Activated naive CD4-positive, alpha-beta T cell treated with anti-CD3 and anti-CD28 coated beads for 36 hours (primary cell): ENCODE data around the gene C7orf33. TPM values are rescaled to one million over a fixed set of nuclear protein-coding genes. Genes with fewer than 3 reads are reported as not detected.
"Not testable (repeated sequence)": the region's sequence is repeated elsewhere in the genome, so short reads cannot be mapped to it uniquely, and the experiment has no call there.

Source experiments
- CTCF ChIA-PET: fragments of 350-600 bp; sonication (Branson Sonifier 250); formaldehyde crosslinking; loops from one replicate; lab custom pipeline; 2021; ENCODE audit warnings: antibody characterized with exemption; lab: Charles Lee
- DNase-seq: peaks from one replicate; pipeline ENCODE4 v3.0.0-alpha.2; 2020
- H3K27ac Mint-ChIP-seq: one replicate; pipeline ENCODE4 v1.8.0; 2021; ENCODE audit warnings: mild to moderate bottlenecking, mixed read lengths
- H3K27me3 Mint-ChIP-seq: one replicate; pipeline ENCODE4 v1.8.0; 2021; ENCODE audit warnings: low read depth, mixed read lengths
- H3K36me3 Mint-ChIP-seq: one replicate; pipeline ENCODE4 v1.8.0; 2021; ENCODE audit warnings: low read depth, mixed read lengths
- H3K4me1 Mint-ChIP-seq: one replicate; pipeline ENCODE4 v1.8.0; 2021; ENCODE audit warnings: low read depth, mixed read lengths
- H3K4me3 Mint-ChIP-seq: one replicate; pipeline ENCODE4 v1.8.0; 2021; ENCODE audit warnings: mild to moderate bottlenecking, moderate library complexity, mixed read lengths
- H3K9me3 Mint-ChIP-seq: one replicate; pipeline ENCODE4 v1.8.0; 2021; ENCODE audit warnings: mixed read lengths
- intact Hi-C: fragments of 100-400 bp; cut with micrococcal nuclease; formaldehyde crosslinking; loops from one replicate; pipeline ENCODE4 v1.15.1; 2023
- total RNA-seq, 2 experiments: library from RNA; stranded (reverse); gene quantifications; one replicate each; pipeline ENCODE4 v1.2.3, GENCODE V29; 2021

Gene C7orf33
- total RNA-seq, 2 experiments from 2014 or later: not detected

DNA sequence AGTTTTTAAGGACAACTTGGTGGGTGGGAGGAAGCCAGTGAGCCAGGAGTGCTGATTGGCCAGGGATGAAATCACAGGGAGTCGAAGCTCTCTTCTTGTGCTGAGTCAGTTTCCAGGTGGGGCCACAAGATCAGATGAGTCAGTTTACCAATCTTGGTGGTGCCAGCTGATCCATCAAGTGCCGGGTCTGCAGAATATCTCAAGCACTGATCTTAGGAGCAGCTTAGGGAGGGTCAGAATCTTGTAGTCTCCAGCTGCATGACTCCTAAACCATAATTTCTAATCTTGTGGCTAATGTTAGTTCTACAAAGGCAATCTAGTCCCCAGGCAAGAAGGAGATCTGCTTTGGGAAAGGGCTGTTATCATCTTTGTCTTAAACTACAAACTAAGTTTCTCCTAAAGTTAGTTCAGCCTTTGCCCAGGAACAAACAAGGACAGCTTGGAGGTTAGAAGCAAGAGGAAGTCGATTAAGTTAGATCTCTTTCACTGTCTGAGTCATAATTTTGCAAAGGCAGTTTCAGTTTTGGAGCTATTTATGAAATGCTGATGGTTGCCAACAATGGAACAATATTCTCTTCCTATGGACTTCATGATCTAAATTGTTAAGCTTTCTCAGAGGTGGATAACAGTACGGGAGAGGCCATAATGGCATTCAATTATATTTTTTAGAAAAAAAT is 26.2 kb upstream of the C7orf33 start:
- CTCF ChIA-PET: interaction anchor here (0.9 to 3.8 kb wide), 5 partner anchors 11 to 441 kb away, joined by 3 to 25 read pairs (median 3); no protein-coding TSS in a partner anchor
- peak overlapping the region; percentile 89 for H3K27ac Mint-ChIP-seq

DNA sequence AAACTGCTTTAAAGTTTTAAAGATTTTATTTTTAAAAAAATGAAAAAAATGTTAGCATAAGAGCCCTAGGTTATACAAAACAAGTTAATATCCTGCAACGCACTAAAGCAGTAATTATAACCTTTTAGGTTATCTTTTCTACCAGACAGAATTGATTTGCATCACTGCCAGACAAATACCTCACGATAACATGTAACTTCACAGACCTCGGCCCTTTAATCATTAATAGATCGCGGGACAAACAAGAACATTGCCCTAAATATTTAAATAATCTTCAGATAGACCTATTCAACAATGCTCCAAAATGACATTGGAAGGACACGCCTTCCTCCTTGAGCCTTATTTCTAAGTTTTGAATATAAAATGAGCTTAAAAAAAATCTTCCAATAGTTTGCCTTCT is 23.8 kb upstream of the C7orf33 start:
- Mint-ChIP-seq H3K36me3 (no peaks in the 10 kb centered on the region), H3K4me3 (no peak overlapping the region), H3K27ac (no peak overlapping the region), H3K4me1 (peaks cover 25% of the 10 kb centered on the region), H3K9me3 (peaks cover 8% of the 10 kb centered on the region), H3K27me3 (no peaks in the 10 kb centered on the region)
- CTCF ChIA-PET: interaction anchor here (0.6 to 0.8 kb wide), 2 partner anchors 31 to 261 kb away, joined by 3 to 4 read pairs; no protein-coding TSS in a partner anchor
- no peak for DNase-seq
- intact Hi-C loops: no loop called here

More for the DNA sequence above, 26.2 kb upstream of the C7orf33 start:
- not testable (repeated sequence) for H3K9me3 Mint-ChIP-seq, H3K27me3 Mint-ChIP-seq, H3K36me3 Mint-ChIP-seq
- Mint-ChIP-seq H3K4me3 (peak overlapping the region; percentile 11), H3K4me1 (peaks cover 22% of the 10 kb centered on the region)
- intact Hi-C loops: loop anchor here (1.0 to 2.0 kb wide), 6 partner anchors 29 to 349 kb away; no protein-coding TSS in a partner anchor
- DNase-seq: peak; percentile 71

DNA sequence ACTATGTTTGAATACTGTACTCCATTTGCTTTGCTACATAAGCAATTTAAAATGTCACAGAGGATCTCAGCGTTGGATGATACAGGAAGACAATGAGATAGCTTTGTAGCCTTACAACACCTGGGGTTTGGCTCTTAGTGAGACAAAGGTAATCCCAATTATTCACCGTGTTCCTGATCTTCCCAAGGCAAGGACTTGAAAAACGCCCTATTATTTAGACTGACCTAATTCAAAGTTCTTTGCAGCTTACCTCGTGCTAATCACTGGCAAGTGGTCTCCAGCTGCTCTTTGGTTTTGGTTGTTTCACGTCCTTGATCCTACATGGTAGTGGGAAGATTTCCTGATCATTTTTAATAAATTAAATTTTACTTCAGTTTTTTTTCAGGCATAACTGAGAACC is 23.0 kb upstream of the C7orf33 start:
- Mint-ChIP-seq H3K9me3 (peaks cover 8% of the 10 kb centered on the region), H3K27ac (no peak overlapping the region), H3K4me3 (no peak overlapping the region), H3K27me3 (no peaks in the 10 kb centered on the region), H3K36me3 (no peaks in the 10 kb centered on the region), H3K4me1 (peaks cover 25% of the 10 kb centered on the region)
- DNase-seq: no peak
- intact Hi-C loops: no loop called here
- CTCF ChIA-PET: no interaction called here

DNA sequence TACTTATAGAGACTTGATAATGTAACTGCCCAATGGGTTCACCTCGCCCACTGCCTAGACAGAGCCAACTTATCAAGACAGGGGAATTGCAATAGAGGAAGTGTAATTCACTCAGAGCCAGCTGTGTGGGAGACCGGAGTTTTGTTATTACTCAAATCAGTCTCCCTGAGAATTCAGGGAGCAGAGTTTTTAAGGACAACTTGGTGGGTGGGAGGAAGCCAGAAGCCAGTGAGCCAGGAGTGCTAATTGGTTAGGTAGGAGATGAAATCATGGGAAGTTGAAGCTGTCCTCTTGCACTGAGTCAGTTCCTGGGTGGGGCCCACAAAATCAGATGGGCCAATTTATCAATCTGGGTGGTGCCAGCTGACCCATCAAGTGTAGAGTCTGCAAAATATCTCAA is 20.1 kb upstream of the C7orf33 start:
- H3K27ac Mint-ChIP-seq: no peak overlapping the region

DNA sequence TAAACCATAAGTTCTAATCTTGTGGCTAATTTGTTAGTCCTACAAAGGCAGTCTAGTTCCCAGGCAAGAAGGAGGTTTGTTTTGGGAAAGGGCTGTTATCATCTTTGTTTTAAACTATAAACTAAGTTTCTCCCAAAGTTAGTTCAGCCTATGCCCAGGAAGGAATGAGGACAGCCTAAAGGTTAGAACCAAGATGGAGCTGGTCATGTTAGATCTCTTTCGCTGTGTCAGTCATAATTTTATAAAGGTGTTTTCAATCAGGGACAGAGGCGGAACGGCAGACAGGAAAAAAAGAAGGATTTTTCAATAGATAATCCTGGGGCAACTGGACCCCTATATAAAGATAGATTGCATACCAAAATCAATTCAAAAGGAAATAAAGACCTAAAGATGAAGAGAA is 19.6 kb upstream of the C7orf33 start:
- H3K27ac Mint-ChIP-seq, H3K9me3 Mint-ChIP-seq, H3K36me3 Mint-ChIP-seq, DNase-seq, H3K27me3 Mint-ChIP-seq, intact Hi-C loops, H3K4me1 Mint-ChIP-seq, H3K4me3 Mint-ChIP-seq, CTCF ChIA-PET: not testable (repeated sequence)

More for the DNA sequence above, 20.1 kb upstream of the C7orf33 start:
- H3K9me3 Mint-ChIP-seq: no peaks in the 10 kb centered on the region
- intact Hi-C loops: no loop called here
- peaks cover 5% of the 10 kb centered on the region for H3K4me1 Mint-ChIP-seq
- H3K4me3 Mint-ChIP-seq: no peak overlapping the region
- no peaks in the 10 kb centered on the region for H3K27me3 Mint-ChIP-seq
- DNase-seq: no peak
- CTCF ChIA-PET: no interaction called here
- no peaks in the 10 kb centered on the region for H3K36me3 Mint-ChIP-seq

DNA sequence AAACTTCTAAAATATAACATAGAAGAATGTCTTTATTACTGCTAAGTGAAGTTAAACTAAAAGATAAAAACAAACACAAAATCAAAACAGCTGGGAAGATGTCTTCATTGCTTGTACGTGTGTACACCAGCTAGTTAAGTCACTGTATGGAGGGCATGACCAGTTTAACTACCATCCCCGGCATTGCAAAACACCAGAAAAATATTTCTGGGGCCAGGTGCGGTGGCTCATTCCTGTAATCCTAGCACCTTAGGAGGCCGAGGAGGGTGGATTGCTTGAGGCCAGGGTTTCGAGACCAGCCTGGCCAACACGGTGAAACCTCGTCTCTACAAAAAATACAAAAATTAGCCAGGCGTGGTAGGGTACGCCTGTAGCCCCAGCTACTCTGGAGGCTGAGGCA is 19.2 kb upstream of the C7orf33 start:
- no peaks in the 10 kb centered on the region for H3K36me3 Mint-ChIP-seq
- no peak overlapping the region for H3K4me3 Mint-ChIP-seq
- H3K9me3 Mint-ChIP-seq: no peaks in the 10 kb centered on the region
- H3K27ac Mint-ChIP-seq: no peak overlapping the region
- H3K27me3 Mint-ChIP-seq: no peaks in the 10 kb centered on the region
- peaks cover 10% of the 10 kb centered on the region for H3K4me1 Mint-ChIP-seq
- CTCF ChIA-PET: no interaction called here
- intact Hi-C loops: no loop called here
- no peak for DNase-seq

DNA sequence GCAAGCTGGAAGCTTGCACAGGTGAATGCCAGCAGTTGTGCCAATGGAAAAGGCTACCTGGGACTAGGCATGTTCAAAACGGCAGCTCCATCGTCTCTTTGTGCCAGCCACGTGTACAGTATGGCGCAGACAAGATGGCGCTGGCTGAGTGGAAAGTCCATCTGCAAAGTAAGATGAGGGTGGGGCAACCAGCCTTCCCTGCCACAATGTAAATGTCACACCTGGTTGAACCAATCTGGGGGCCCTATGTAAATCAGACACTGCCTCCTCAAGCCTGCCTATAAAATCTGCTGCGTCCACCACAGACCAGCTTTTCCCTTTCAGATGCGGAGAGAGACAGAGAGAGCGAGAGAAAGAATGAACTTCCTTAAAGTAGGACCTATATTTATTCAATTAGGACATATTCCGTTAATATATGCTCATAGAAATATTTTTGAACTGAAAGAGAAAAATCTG is 18.5 kb upstream of the C7orf33 start:
- H3K9me3 Mint-ChIP-seq: no peaks in the 10 kb centered on the region
- DNase-seq: no peak
- H3K27ac Mint-ChIP-seq: no peak overlapping the region
- no peaks in the 10 kb centered on the region for H3K27me3 Mint-ChIP-seq
- CTCF ChIA-PET: no interaction called here
- no peak overlapping the region for H3K4me3 Mint-ChIP-seq
- intact Hi-C loops: no loop called here
- H3K36me3 Mint-ChIP-seq: no peaks in the 10 kb centered on the region
- H3K4me1 Mint-ChIP-seq: peaks cover 10% of the 10 kb centered on the region

DNA sequence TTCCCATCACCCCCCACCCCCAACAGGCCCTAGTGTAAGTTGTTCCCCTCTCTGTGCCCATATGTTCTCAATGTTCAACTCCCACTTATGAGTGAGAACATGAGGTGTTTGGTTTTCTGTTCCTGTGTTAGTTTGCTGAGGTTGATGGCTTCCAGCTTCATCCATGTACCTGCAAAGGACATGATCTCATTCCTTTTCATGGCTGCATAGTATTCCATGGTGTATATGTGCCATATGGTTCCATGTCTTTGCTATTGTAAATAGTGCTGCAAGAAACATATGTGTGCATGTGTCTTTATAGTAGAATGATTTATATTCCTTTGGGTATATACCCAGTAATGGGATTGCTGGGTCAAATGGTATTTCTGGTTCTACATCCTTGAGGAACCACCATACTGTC is 17.0 kb upstream of the C7orf33 start:
- intact Hi-C loops, H3K4me1 Mint-ChIP-seq, H3K4me3 Mint-ChIP-seq, H3K27me3 Mint-ChIP-seq, H3K27ac Mint-ChIP-seq, H3K36me3 Mint-ChIP-seq, H3K9me3 Mint-ChIP-seq, DNase-seq: not testable (repeated sequence)
- CTCF ChIA-PET: interaction anchor here (1.3 to 3.9 kb wide), 5 partner anchors 17 to 220 kb away, joined by 3 to 23 read pairs (median 9); no protein-coding TSS in a partner anchor

DNA sequence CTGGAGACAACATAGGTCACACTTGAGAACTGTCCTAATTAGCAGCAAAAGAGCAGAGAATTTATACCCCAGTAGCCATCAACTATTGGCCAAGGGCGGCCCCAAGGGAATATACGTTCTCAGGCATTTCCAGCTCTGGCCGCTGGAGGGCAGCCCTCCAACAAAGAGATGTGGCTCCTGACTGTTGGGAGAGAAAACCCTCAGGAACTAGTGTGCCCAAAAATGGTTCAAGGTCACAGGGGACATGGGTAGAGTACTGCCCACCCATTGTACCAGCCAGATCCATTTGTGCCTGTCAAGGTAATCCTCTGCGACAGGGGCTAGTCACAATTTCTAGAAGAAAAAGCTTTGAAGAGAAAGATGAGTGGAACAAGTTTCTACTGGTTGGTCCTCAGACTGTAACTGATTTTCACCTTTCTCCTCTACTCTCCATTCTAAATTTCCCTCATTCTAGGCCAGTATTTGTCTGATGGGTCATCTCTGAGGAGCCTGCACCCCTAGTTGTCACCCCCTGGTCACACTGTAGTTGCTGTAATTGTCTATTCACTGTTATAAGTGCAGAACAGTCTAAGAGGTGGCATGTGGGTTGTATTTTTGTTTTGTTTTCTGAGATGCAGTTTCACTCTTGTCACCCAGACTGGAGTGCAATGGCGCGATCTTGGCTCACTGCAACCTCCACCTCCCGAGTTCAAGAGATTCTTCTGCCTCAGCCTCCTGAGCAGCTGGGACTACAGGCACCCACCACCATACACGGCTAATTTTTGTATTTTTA is 14.7 kb upstream of the C7orf33 start:
- Mint-ChIP-seq H3K4me1 (peaks cover 11% of the 10 kb centered on the region), H3K9me3 (no peaks in the 10 kb centered on the region), H3K27me3 (no peaks in the 10 kb centered on the region), H3K4me3 (no peak overlapping the region), H3K36me3 (no peaks in the 10 kb centered on the region), H3K27ac (no peak overlapping the region)
- intact Hi-C loops: loop anchor here (1.0 to 2.0 kb wide), 5 partner anchors 41 to 386 kb away; no protein-coding TSS in a partner anchor
- DNase-seq: peak; percentile 84
- CTCF ChIA-PET: interaction anchor here (0.6 to 4.0 kb wide), 39 partner anchors 9 to 448 kb away, joined by 3 to 29 read pairs (median 4); no protein-coding TSS in a partner anchor

DNA sequence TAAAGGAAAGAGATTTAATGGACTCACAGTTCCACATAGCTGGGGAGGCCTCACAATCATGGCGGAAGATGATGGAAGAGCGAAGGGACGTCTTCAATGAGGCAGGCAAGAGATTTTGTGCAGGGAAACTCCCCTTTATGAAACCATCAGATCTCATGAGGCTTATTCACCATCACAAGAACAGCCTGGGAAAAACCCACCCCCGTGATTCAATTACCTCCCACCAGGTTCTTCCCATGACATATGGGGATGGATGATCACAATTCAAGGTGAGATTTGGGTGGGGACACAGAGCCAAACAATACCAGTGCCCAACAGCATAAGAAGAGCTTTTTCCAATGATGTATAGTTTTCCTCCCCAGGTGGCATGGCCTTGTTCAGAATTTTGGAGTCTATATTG is 11.2 kb upstream of the C7orf33 start:
- intact Hi-C loops: no loop called here
- Mint-ChIP-seq H3K9me3 (no peaks in the 10 kb centered on the region), H3K27me3 (no peaks in the 10 kb centered on the region), H3K4me3 (no peak overlapping the region), H3K36me3 (no peaks in the 10 kb centered on the region), H3K27ac (no peak overlapping the region), H3K4me1 (peaks cover 17% of the 10 kb centered on the region)
- DNase-seq: peak; percentile 47
- CTCF ChIA-PET: interaction anchor here (1.0 kb wide), 1 partner anchor 167 kb away, joined by 3 read pairs; no protein-coding TSS in a partner anchor

DNA sequence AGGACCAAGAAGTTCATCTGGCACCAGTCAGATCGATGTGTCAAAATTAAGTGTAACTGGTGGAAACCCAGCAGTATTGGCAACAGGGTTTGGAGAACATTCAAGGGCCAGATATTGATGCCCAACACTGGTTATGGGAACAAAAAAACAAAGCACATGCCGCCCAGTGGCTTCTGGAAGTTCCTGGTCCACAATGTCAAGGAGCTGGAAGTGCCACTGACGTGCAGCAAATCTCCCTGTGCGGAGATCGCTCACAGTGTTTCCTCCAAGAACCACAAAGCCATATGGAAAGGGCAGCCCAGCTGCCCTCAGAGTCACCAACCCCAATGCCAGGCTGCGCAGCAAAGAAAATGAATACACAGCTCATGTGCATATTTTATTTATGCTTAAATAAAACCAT is 10.1 kb upstream of the C7orf33 start:
- Mint-ChIP-seq H3K4me3 (no peak overlapping the region), H3K27me3 (no peaks in the 10 kb centered on the region), H3K36me3 (no peaks in the 10 kb centered on the region), H3K9me3 (no peaks in the 10 kb centered on the region), H3K4me1 (peaks cover 25% of the 10 kb centered on the region), H3K27ac (no peak overlapping the region)
- CTCF ChIA-PET: interaction anchor here (0.7 to 1.1 kb wide), 4 partner anchors 15 to 383 kb away, joined by 3 to 5 read pairs (median 4); no protein-coding TSS in a partner anchor
- intact Hi-C loops: no loop called here
- no peak for DNase-seq

DNA sequence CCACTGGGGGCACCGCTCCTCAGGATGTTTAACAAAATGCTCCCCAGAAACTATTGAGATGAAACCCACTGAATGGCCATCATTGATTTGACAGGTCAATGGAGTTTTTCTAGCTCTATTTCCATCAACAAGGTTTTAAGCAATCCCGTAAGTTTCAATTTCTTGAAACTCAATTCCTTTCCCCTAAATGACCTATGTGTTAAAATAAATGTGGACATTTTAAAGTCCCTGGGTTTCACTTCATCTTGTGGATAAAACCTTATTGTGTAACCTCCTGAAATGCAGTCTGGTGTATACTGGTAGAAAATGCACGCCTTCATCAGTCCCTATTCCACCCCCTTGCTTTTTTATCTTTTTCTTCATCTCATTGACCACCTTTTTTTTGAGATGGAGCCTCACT is 8.9 kb upstream of the C7orf33 start:
- H3K4me3 Mint-ChIP-seq: no peak overlapping the region
- peaks cover 21% of the 10 kb centered on the region for H3K4me1 Mint-ChIP-seq
- no peak for DNase-seq
- H3K36me3 Mint-ChIP-seq: no peaks in the 10 kb centered on the region
- CTCF ChIA-PET: interaction anchor here (0.6 to 1.1 kb wide), 3 partner anchors 16 to 437 kb away, joined by 3 to 5 read pairs (median 3); no protein-coding TSS in a partner anchor
- no peaks in the 10 kb centered on the region for H3K9me3 Mint-ChIP-seq
- no peak overlapping the region for H3K27ac Mint-ChIP-seq
- no peaks in the 10 kb centered on the region for H3K27me3 Mint-ChIP-seq
- intact Hi-C loops: no loop called here
